ENCODE results near the gene PET117.

DNA sequence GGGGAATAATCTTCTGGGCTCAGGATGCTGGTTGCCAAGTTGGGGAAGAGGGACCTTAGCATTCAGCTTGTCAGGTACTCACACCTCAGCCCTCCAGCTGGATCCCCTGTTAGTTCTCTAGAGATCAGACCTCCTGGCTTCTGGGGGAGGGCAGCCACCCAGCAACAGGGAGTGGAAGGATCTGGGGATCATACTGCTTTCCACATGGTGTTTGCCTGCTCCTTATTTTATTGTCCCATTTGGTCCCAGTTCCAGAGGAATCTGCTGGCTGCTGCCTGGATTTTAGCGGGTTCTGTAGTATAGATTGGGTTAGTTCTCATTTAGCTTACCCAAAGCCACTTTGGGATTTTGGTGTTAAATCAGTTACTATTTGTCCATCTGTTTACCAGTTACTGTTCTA is 29.3 kb downstream of the PET117 start:
- TF ChIP-seq, protein P1, sequence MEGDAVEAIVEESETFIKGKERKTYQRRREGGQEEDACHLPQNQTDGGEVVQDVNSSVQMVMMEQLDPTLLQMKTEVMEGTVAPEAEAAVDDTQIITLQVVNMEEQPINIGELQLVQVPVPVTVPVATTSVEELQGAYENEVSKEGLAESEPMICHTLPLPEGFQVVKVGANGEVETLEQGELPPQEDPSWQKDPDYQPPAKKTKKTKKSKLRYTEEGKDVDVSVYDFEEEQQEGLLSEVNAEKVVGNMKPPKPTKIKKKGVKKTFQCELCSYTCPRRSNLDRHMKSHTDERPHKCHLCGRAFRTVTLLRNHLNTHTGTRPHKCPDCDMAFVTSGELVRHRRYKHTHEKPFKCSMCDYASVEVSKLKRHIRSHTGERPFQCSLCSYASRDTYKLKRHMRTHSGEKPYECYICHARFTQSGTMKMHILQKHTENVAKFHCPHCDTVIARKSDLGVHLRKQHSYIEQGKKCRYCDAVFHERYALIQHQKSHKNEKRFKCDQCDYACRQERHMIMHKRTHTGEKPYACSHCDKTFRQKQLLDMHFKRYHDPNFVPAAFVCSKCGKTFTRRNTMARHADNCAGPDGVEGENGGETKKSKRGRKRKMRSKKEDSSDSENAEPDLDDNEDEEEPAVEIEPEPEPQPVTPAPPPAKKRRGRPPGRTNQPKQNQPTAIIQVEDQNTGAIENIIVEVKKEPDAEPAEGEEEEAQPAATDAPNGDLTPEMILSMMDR (IDR thresholded peaks at IDR 0.05; ENCODE audit: insufficient read depth, low read length) = no peak
- TF ChIP-seq GABPA (IDR thresholded peaks at IDR 0.05; ENCODE audit: low read depth) (no peak), POLR2AphosphoS5 (IDR thresholded peaks at IDR 0.05; ENCODE audit: low read depth) (no peak), SPI1 (IDR thresholded peaks at IDR 0.05; ENCODE audit: borderline replicate concordance, low read depth) (no peak)
- TF ChIP-seq, protein P2, sequence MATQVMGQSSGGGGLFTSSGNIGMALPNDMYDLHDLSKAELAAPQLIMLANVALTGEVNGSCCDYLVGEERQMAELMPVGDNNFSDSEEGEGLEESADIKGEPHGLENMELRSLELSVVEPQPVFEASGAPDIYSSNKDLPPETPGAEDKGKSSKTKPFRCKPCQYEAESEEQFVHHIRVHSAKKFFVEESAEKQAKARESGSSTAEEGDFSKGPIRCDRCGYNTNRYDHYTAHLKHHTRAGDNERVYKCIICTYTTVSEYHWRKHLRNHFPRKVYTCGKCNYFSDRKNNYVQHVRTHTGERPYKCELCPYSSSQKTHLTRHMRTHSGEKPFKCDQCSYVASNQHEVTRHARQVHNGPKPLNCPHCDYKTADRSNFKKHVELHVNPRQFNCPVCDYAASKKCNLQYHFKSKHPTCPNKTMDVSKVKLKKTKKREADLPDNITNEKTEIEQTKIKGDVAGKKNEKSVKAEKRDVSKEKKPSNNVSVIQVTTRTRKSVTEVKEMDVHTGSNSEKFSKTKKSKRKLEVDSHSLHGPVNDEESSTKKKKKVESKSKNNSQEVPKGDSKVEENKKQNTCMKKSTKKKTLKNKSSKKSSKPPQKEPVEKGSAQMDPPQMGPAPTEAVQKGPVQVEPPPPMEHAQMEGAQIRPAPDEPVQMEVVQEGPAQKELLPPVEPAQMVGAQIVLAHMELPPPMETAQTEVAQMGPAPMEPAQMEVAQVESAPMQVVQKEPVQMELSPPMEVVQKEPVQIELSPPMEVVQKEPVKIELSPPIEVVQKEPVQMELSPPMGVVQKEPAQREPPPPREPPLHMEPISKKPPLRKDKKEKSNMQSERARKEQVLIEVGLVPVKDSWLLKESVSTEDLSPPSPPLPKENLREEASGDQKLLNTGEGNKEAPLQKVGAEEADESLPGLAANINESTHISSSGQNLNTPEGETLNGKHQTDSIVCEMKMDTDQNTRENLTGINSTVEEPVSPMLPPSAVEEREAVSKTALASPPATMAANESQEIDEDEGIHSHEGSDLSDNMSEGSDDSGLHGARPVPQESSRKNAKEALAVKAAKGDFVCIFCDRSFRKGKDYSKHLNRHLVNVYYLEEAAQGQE (IDR thresholded peaks at IDR 0.05; ENCODE audit: insufficient replicate concordance, low read depth) = no peak
